ENCODE results near the gene RAB11A.

DNA sequence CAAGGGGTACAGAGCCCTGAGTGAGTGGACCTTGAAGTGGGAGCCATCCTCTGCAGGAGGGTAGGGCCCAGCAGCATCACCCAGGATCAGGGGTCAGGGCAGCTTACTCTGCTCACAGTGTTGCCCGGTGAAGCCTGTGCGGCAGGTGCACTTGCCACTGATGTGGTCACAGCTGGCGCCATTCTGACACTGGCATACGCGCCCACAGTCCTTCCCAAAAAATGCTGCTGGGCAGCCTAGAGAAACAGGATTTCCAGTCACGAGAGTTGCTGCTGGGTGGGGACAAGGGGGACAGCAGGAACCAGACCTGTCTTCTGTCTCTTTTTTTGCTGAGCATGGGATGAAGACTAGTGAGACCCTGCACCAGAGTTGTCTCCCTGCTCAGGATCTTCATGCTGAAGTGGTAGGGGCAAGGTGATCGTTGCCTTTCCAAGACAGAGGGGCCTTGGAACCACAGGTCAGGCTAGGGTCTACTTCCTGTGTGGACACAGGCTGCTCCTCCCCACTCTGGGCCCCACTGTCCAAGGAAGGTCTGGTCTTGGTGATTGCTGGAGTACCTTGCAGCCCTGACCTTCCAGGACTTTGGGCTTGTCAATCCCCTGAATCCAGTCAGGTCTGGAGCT is 46.9 kb downstream of the RAB11A start:
- TF ChIP-seq CTCF (IDR thresholded peaks at IDR 0.05) (no peak), SP1 (CRISPR knock-in tag; conservative IDR thresholded peaks at IDR 0.05) (no peak), NFE2L1 (CRISPR knock-in tag; IDR thresholded peaks at IDR 0.05) (no peak), ATF6 (CRISPR knock-in tag; IDR thresholded peaks at IDR 0.05) (no peak), GRHL2 (CRISPR knock-in tag; IDR thresholded peaks at IDR 0.05; ENCODE audit: insufficient replicate concordance, severe bottlenecking) (no peak), ESRRA (CRISPR knock-in tag; IDR thresholded peaks at IDR 0.05; ENCODE audit: borderline replicate concordance) (no peak), NFYB (CRISPR knock-in tag; conservative IDR thresholded peaks at IDR 0.05; ENCODE audit: low read depth) (no peak), CREB1 (CRISPR knock-in tag; IDR thresholded peaks at IDR 0.05) (no peak), NR3C1 (CRISPR knock-in tag; conservative IDR thresholded peaks at IDR 0.05; ENCODE audit: low read depth) (no peak), ZNF219 (CRISPR knock-in tag; IDR thresholded peaks at IDR 0.05; ENCODE audit: borderline replicate concordance) (no peak), KAT7 (CRISPR knock-in tag; IDR thresholded peaks at IDR 0.05; ENCODE audit: borderline replicate concordance) (no peak)
- TF ChIP-seq, protein P1, sequence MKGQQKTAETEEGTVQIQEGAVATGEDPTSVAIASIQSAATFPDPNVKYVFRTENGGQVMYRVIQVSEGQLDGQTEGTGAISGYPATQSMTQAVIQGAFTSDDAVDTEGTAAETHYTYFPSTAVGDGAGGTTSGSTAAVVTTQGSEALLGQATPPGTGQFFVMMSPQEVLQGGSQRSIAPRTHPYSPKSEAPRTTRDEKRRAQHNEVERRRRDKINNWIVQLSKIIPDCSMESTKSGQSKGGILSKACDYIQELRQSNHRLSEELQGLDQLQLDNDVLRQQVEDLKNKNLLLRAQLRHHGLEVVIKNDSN (CRISPR knock-in tag; IDR thresholded peaks at IDR 0.05): no peak
- TF ChIP-seq, protein P2, sequence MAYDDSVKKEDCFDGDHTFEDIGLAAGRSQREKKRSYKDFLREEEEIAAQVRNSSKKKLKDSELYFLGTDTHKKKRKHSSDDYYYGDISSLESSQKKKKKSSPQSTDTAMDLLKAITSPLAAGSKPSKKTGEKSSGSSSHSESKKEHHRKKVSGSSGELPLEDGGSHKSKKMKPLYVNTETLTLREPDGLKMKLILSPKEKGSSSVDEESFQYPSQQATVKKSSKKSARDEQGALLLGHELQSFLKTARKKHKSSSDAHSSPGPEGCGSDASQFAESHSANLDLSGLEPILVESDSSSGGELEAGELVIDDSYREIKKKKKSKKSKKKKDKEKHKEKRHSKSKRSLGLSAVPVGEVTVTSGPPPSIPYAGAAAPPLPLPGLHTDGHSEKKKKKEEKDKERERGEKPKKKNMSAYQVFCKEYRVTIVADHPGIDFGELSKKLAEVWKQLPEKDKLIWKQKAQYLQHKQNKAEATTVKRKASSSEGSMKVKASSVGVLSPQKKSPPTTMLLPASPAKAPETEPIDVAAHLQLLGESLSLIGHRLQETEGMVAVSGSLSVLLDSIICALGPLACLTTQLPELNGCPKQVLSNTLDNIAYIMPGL (CRISPR knock-in tag; IDR thresholded peaks at IDR 0.05): no peak
- TF ChIP-seq, protein P3, sequence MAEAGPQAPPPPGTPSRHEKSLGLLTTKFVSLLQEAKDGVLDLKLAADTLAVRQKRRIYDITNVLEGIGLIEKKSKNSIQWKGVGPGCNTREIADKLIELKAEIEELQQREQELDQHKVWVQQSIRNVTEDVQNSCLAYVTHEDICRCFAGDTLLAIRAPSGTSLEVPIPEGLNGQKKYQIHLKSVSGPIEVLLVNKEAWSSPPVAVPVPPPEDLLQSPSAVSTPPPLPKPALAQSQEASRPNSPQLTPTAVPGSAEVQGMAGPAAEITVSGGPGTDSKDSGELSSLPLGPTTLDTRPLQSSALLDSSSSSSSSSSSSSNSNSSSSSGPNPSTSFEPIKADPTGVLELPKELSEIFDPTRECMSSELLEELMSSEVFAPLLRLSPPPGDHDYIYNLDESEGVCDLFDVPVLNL (CRISPR knock-in tag; IDR thresholded peaks at IDR 0.05; ENCODE audit: borderline replicate concordance, low read depth): no peak

Measured in WTC11 (cell line).